ENCODE data around the gene HSH2D.

The HSH2D gene

GRCh38 chr19:16184665-16185122 lies 41.2 kb downstream of the HSH2D start:
- peak overlapping the region; percentile 96 for H3K4me3 ChIP-seq (ENCODE audit: low read length)
- no peak for DNase-seq (ENCODE audit: low read depth, low spot score)

- H3K4me3 ChIP-seq (ENCODE audit: low read length) = peak within 1 kb of the TSS; percentile 96
- DNase-seq (ENCODE audit: low read depth, low spot score) = peak; percentile 99
These were observed 41.8 kb downstream of the HSH2D start, which contains the start of gene FAM32A for GRCh38 chr19:16185123-16185767. Gene FAM32A (plus strand): TSS chr19:16185410. CDS start chr19:16185443, 33 bp downstream.

GRCh38 chr19:16185768-16186123 lies 42.3 kb downstream of the HSH2D start:
- DNase-seq (ENCODE audit: low read depth, low spot score) = peak; percentile 10

GRCh38 chr19:16188521-16188920 lies 45.0 kb downstream of the HSH2D start:
- no peak overlapping the region for H3K4me3 ChIP-seq (ENCODE audit: low read length)
- no peak for DNase-seq (ENCODE audit: low read depth, low spot score)

More at GRCh38 chr19:16185768-16186123, 42.3 kb downstream of the HSH2D start:
- peak overlapping the region; percentile 96 for H3K4me3 ChIP-seq (ENCODE audit: low read length)

- no peak for DNase-seq (ENCODE audit: low read depth, low spot score)
- H3K4me3 ChIP-seq (ENCODE audit: low read length) = no peak overlapping the region
These were observed 46.7 kb downstream of the HSH2D start for GRCh38 chr19:16190198-16190597.

- no peak for DNase-seq (ENCODE audit: low read depth, low spot score)
- no peak overlapping the region for H3K4me3 ChIP-seq (ENCODE audit: low read length)
These were observed 47.3 kb downstream of the HSH2D start for GRCh38 chr19:16190736-16191135.

- DNase-seq (ENCODE audit: low read depth, low spot score) = no peak
These were observed 47.9 kb downstream of the HSH2D start for GRCh38 chr19:16191216-16191908.

GRCh38 chr19:16193466-16193865 lies 50.0 kb downstream of the HSH2D start:
- no peak for DNase-seq (ENCODE audit: low read depth, low spot score)
- H3K4me3 ChIP-seq (ENCODE audit: low read length) = no peak overlapping the region

More at GRCh38 chr19:16191216-16191908, 47.9 kb downstream of the HSH2D start:
- no peak overlapping the region for H3K4me3 ChIP-seq (ENCODE audit: low read length)

- DNase-seq (ENCODE audit: low read depth, low spot score) = no peak
- peak overlapping the region; percentile 91 for H3K4me3 ChIP-seq (ENCODE audit: low read length)
These were observed 53.7 kb downstream of the HSH2D start for GRCh38 chr19:16197188-16197621.

- peak within 1 kb of the TSS; percentile 91 for H3K4me3 ChIP-seq (ENCODE audit: low read length)
- DNase-seq (ENCODE audit: low read depth, low spot score) = peak; percentile 97
These were observed 54.3 kb downstream of the HSH2D start, which contains the start of gene AP1M1 for GRCh38 chr19:16197622-16198369. Gene AP1M1 (plus strand): TSS chr19:16197911. CDS start chr19:16198027, 116 bp downstream.

GRCh38 chr19:16198370-16198651 lies 54.8 kb downstream of the HSH2D start:
- H3K4me3 ChIP-seq (ENCODE audit: low read length) = peak overlapping the region; percentile 91
- no peak for DNase-seq (ENCODE audit: low read depth, low spot score)

- H3K4me3 ChIP-seq (ENCODE audit: low read length) = no peak overlapping the region
- no peak for DNase-seq (ENCODE audit: low read depth, low spot score)
These were observed 55.9 kb downstream of the HSH2D start for GRCh38 chr19:16199275-16199932.

- no peak overlapping the region for H3K4me3 ChIP-seq (ENCODE audit: low read length)
- DNase-seq (ENCODE audit: low read depth, low spot score) = no peak
These were observed 56.8 kb downstream of the HSH2D start for GRCh38 chr19:16200038-16201010.

- H3K4me3 ChIP-seq (ENCODE audit: low read length) = no peak overlapping the region
- no peak for DNase-seq (ENCODE audit: low read depth, low spot score)
These were observed 57.5 kb downstream of the HSH2D start for GRCh38 chr19:16201011-16201391.

GRCh38 chr19:16202320-16203255 lies 59.1 kb downstream of the HSH2D start:
- no peak overlapping the region for H3K4me3 ChIP-seq (ENCODE audit: low read length)
- DNase-seq (ENCODE audit: low read depth, low spot score) = no peak

- H3K4me3 ChIP-seq (ENCODE audit: low read length) = no peak overlapping the region
- no peak for DNase-seq (ENCODE audit: low read depth, low spot score)
These were observed 59.9 kb downstream of the HSH2D start for GRCh38 chr19:16203256-16204004.

GRCh38 chr19:16204005-16204294 lies 60.5 kb downstream of the HSH2D start:
- no peak overlapping the region for H3K4me3 ChIP-seq (ENCODE audit: low read length)
- no peak for DNase-seq (ENCODE audit: low read depth, low spot score)

Data from Jurkat, Clone E6-1 (cell line).